Stimulated activated naive CD8-positive, alpha-beta T cell treated with anti-CD3 and anti-CD28 coated beads, Interleukin-15, Interleukin-2, amounts not matched to agents 100 U/mL and 50 U/mL, for 24 hours (primary cell): ENCODE measurements around the gene LSM4.
A peak's percentile ranks its signal among the peaks of the same experiment; 100 is the strongest.

Experiments used
- ATAC-seq: fragments of 150-1000 bp; cut with Tn5 transposase; one replicate; pipeline ENCODE4 v1.10.0; 2021
- DNase-seq: peaks from one replicate; pipeline ENCODE4 v3.0.0; 2021

The LSM4 gene

GRCh38 chr19:18292810-18293641 lies 29.9 kb downstream of the LSM4 start:
- peak; percentile 88 for DNase-seq
- ATAC-seq, result peak; percentile 29

- ATAC-seq (peak; percentile 0), DNase-seq (peak; percentile 78)
Measured at GRCh38 chr19:18292462-18292809, 30.4 kb downstream of the LSM4 start.

- peak; percentile 37 for ATAC-seq
Measured at GRCh38 chr19:18291590-18292461, 31.1 kb downstream of the LSM4 start.

GRCh38 chr19:18291019-18291524 lies 31.8 kb downstream of the LSM4 start:
- ATAC-seq (no peak), DNase-seq (no peak)

More at GRCh38 chr19:18291590-18292461, 31.1 kb downstream of the LSM4 start:
- peak; percentile 96 for DNase-seq

- ATAC-seq (peak; percentile 62), DNase-seq (peak; percentile 97)
Measured at GRCh38 chr19:18290302-18291018, 32.4 kb downstream of the LSM4 start.

- DNase-seq (no peak), ATAC-seq (peak; percentile 12)
Measured at GRCh38 chr19:18289471-18290301, 33.2 kb downstream of the LSM4 start.

- DNase-seq (no peak), ATAC-seq (no peak)
Measured at GRCh38 chr19:18287836-18288772, 34.8 kb downstream of the LSM4 start.

GRCh38 chr19:18286973-18287635 lies 35.8 kb downstream of the LSM4 start:
- no peak for ATAC-seq
- no peak for DNase-seq

GRCh38 chr19:18284712-18285360 lies 38.0 kb downstream of the LSM4 start:
- DNase-seq (peak; percentile 78), ATAC-seq (peak; percentile 24)

- DNase-seq (no peak), ATAC-seq (no peak)
Measured at GRCh38 chr19:18283338-18283737, 39.5 kb downstream of the LSM4 start.

GRCh38 chr19:18282788-18283141 lies 40.1 kb downstream of the LSM4 start:
- DNase-seq (peak; percentile 54), ATAC-seq (no peak)

GRCh38 chr19:18282021-18282787 lies 40.7 kb downstream of the LSM4 start:
- DNase-seq (peak; percentile 61), ATAC-seq (no peak)

- ATAC-seq, result peak; percentile 77
- peak; percentile 99 for DNase-seq
Measured at GRCh38 chr19:18281082-18282020, 41.5 kb downstream of the LSM4 start, which contains the start of gene JUND. Gene JUND, minus strand, starts transcription at chr19:18281622. Its CDS starts 138 bp downstream, at chr19:18281484.

- DNase-seq (peak; percentile 79), ATAC-seq (peak; percentile 8)
Measured at GRCh38 chr19:18280247-18281081, 42.4 kb downstream of the LSM4 start.

- DNase-seq, result peak; percentile 91
- ATAC-seq, result peak; percentile 41
Measured at GRCh38 chr19:18279516-18280246, 43.2 kb downstream of the LSM4 start.

GRCh38 chr19:18279266-18279515 lies 43.7 kb downstream of the LSM4 start:
- DNase-seq (no peak), ATAC-seq (no peak)
